ENCODE results near the gene PTPN14.

The PTPN14 gene

GRCh38 chr1:214360116-214360515 is 191.3 kb downstream of the PTPN14 start:
- no peak for FAIRE-seq

GRCh38 chr1:214354440-214355148 is 196.8 kb downstream of the PTPN14 start:
- no peak for FAIRE-seq

GRCh38 chr1:214352838-214353237 is 198.6 kb downstream of the PTPN14 start:
- no peak for FAIRE-seq

- FAIRE-seq: no peak
Measured at GRCh38 chr1:214351551-214352277, 199.7 kb downstream of the PTPN14 start.

GRCh38 chr1:214349781-214350180 is 201.6 kb downstream of the PTPN14 start:
- no peak for FAIRE-seq

GRCh38 chr1:214349008-214349407 is 202.4 kb downstream of the PTPN14 start:
- no peak for FAIRE-seq

- no peak for FAIRE-seq
Measured at GRCh38 chr1:214344897-214345296, 206.5 kb downstream of the PTPN14 start.

- no peak for FAIRE-seq
Measured at GRCh38 chr1:214342525-214342924, 208.9 kb downstream of the PTPN14 start.

- FAIRE-seq: no peak
Measured at GRCh38 chr1:214341932-214342331, 209.5 kb downstream of the PTPN14 start.

GRCh38 chr1:214341459-214341858 is 209.9 kb downstream of the PTPN14 start:
- FAIRE-seq: no peak

- no peak for FAIRE-seq
Measured at GRCh38 chr1:214338212-214338611, 213.2 kb downstream of the PTPN14 start.

- FAIRE-seq: no peak
Measured at GRCh38 chr1:214337511-214337910, 213.9 kb downstream of the PTPN14 start.

GRCh38 chr1:214337015-214337414 is 214.4 kb downstream of the PTPN14 start:
- FAIRE-seq: no peak

- FAIRE-seq: no peak
Measured at GRCh38 chr1:214335567-214335966, 215.8 kb downstream of the PTPN14 start.

- peak; percentile 56 for FAIRE-seq
Measured at GRCh38 chr1:214332946-214333798, 218.2 kb downstream of the PTPN14 start.

- FAIRE-seq: no peak
Measured at GRCh38 chr1:214331827-214332423, 219.5 kb downstream of the PTPN14 start.

GRCh38 chr1:214331180-214331579 is 220.2 kb downstream of the PTPN14 start:
- FAIRE-seq: no peak

- FAIRE-seq: no peak
Measured at GRCh38 chr1:214330715-214331114, 220.7 kb downstream of the PTPN14 start.

- no peak for FAIRE-seq
Measured at GRCh38 chr1:214330222-214330621, 221.2 kb downstream of the PTPN14 start.

GRCh38 chr1:214329470-214330220 is 221.8 kb downstream of the PTPN14 start:
- FAIRE-seq: no peak

- FAIRE-seq: no peak
Measured at GRCh38 chr1:214328770-214329469, 222.5 kb downstream of the PTPN14 start.

- no peak for FAIRE-seq
Measured at GRCh38 chr1:214327514-214327913, 223.9 kb downstream of the PTPN14 start.

Data from G401.6 (cell line).